Prostate gland (tissue), 2 donors: ENCODE measurements around the gene HMX1. TPM values are rescaled to one million over a fixed set of nuclear protein-coding genes. Genes with fewer than 3 reads are reported as not detected.

Experiments used
- DNase-seq: peaks from one replicate; pipeline ENCODE4 v3.0.0-alpha.2; 2019; ENCODE audit warnings: low spot score
- H3K27ac ChIP-seq, 2 donors: fragments of 200-600 bp; sonication (generic); 2 replicates each; pipeline ENCODE4 v1.5.1; 2017 to 2019
- H3K27me3 ChIP-seq: fragments of 200-600 bp; sonication (generic); replicated peaks from 2 replicates; pipeline ENCODE4 v1.5.1; 2019; ENCODE audit not compliant: insufficient read depth
- H3K36me3 ChIP-seq, 2 donors: fragments of 200-600 bp; sonication (generic); 1 replicate in 1 of 2; 2 replicates in 1 of 2; pipeline versions ENCODE4 v1.5.1 to v1.8.1; 2017 to 2019
- H3K4me1 ChIP-seq: fragments of 200-600 bp; sonication (generic); replicated peaks from 2 replicates; pipeline ENCODE4 v1.5.1; 2019
- H3K4me3 ChIP-seq, 2 donors: fragments of 200-600 bp; sonication (generic); 2 replicates each; pipeline ENCODE4 v1.5.1; 2017 to 2019
- H3K9me3 ChIP-seq: fragments of 200-600 bp; sonication (generic); 2 replicates; pipeline ENCODE4 v1.5.1; 2017
- CTCF ChIP-seq, 4 experiments: fragments of 200-600 bp in 2 of 4; fragments of 450-650 bp in 2 of 4; sonication (generic) in 2 of 4; IDR thresholded peaks; 1 replicate in 3 of 4; 2 replicates in 1 of 4; pipeline ENCODE4 v1.5.1; 2016 to 2019; ENCODE audit warnings: antibody characterized with exemption in 4 of 4, mild to moderate bottlenecking in 2 of 4, moderate library complexity in 2 of 4
- POLR2A ChIP-seq: fragments of 450-650 bp; IDR thresholded peaks from one replicate; pipeline ENCODE4 v1.6.1; 2016; ENCODE audit warnings: antibody characterized with exemption, mild to moderate bottlenecking
- POLR2AphosphoS5 ChIP-seq: sonication (generic); formaldehyde crosslinking; IDR thresholded peaks from one replicate; pipeline ENCODE4 v1.6.1; 2017; ENCODE audit warnings: antibody characterized with exemption
- WGBS: methylation state at CpG from one replicate; pipeline ENCODE4 v1.1.5; 2018; 5-methylcytosine and 5-hydroxymethylcytosine counted together
- intact Hi-C: fragments of 100-400 bp; cut with DNase I; formaldehyde crosslinking; loops from one replicate; pipeline ENCODE4 v1.14.2; 2022
- total RNA-seq, 2 donors: library from RNA; depleted of rRNA; stranded (reverse); fragments of >200 nt; gene quantifications; one replicate each; pipeline ENCODE4 v1.1.0, GENCODE V29; 2016

The HMX1 gene
- total RNA-seq, 2 donors from 2014 or later = 5.3 TPM; not detected in 1

GRCh38 chr4:8893624-8894423 lies 22.2 kb upstream of the HMX1 start:
- no peak for DNase-seq
- no peaks in the 10 kb centered on the region for H3K36me3 ChIP-seq
- no peak overlapping the region for H3K27ac ChIP-seq
- H3K9me3 ChIP-seq = no peaks in the 10 kb centered on the region
- H3K27me3 ChIP-seq = peaks cover 46% of the 10 kb centered on the region
- no peak overlapping the region for H3K4me3 ChIP-seq
- 2% methylated on average over 51 of the region's 68 CpGs for WGBS
- no peaks in the 10 kb centered on the region for H3K4me1 ChIP-seq
- TF ChIP-seq CTCF (IDR thresholded peaks at IDR 0.05) (no peak), POLR2AphosphoS5 (no peak), POLR2A (no peak)
- intact Hi-C loops = no loop called here

- no peak overlapping the region for H3K27ac ChIP-seq
- no peaks in the 10 kb centered on the region for H3K9me3 ChIP-seq
- WGBS = 0% methylated on average over 6 of the region's 41 CpGs
- H3K27me3 ChIP-seq = peaks cover 46% of the 10 kb centered on the region
- no peaks in the 10 kb centered on the region for H3K36me3 ChIP-seq
- TF ChIP-seq POLR2A = no peak
- no peak for TF ChIP-seq CTCF (IDR thresholded peaks at IDR 0.05)
- no peak for TF ChIP-seq POLR2AphosphoS5
- intact Hi-C loops = no loop called here
- no peak overlapping the region for H3K4me3 ChIP-seq
- no peak for DNase-seq
- no peaks in the 10 kb centered on the region for H3K4me1 ChIP-seq
These were observed 21.6 kb upstream of the HMX1 start for GRCh38 chr4:8893227-8893623.

GRCh38 chr4:8892556-8893226 lies 21.1 kb upstream of the HMX1 start:
- no peak for DNase-seq
- no peak overlapping the region for H3K4me3 ChIP-seq
- no peaks in the 10 kb centered on the region for H3K9me3 ChIP-seq
- TF ChIP-seq POLR2A = no peak
- TF ChIP-seq CTCF (IDR thresholded peaks at IDR 0.05) = no peak
- TF ChIP-seq POLR2AphosphoS5 = no peak
- 2% methylated on average over 42 of the region's 73 CpGs for WGBS
- intact Hi-C loops = no loop called here
- no peaks in the 10 kb centered on the region for H3K4me1 ChIP-seq
- H3K27me3 ChIP-seq = peaks cover 46% of the 10 kb centered on the region
- H3K27ac ChIP-seq = no peak overlapping the region
- H3K36me3 ChIP-seq = no peaks in the 10 kb centered on the region

GRCh38 chr4:8891646-8892555 lies 20.3 kb upstream of the HMX1 start:
- Histone ChIP-seq H3K27me3 (peaks cover 48% of the 10 kb centered on the region), H3K9me3 (no peaks in the 10 kb centered on the region), H3K4me3 (no peak overlapping the region), H3K36me3 (no peaks in the 10 kb centered on the region), H3K4me1 (no peaks in the 10 kb centered on the region), H3K27ac (no peak overlapping the region)
- TF ChIP-seq CTCF (IDR thresholded peaks at IDR 0.05) (no peak), POLR2A (no peak), POLR2AphosphoS5 (no peak)
- DNase-seq = no peak
- WGBS = 6% methylated on average over 59 of the region's 72 CpGs
- intact Hi-C loops = no loop called here
